Measurements from ENCODE around the gene SF3B6.

The SF3B6 gene

GRCh38 chr2:24077879-24078278, 1.8 kb upstream of the SF3B6 start:
- FAIRE-seq = no peak
- DNase-seq (ENCODE audit: insufficient read length, low spot score) = no peak
- TF ChIP-seq SPI1 (IDR thresholded peaks at IDR 0.05; ENCODE audit: low read depth, low read length) (no peak), POU2F2 (IDR thresholded peaks at IDR 0.05; ENCODE audit: low read depth, low read length) (no peak), PAX5 (IDR thresholded peaks at IDR 0.05; ENCODE audit: insufficient read depth, low read length, severe bottlenecking) (no peak), POLR2A (IDR thresholded peaks at IDR 0.05; ENCODE audit: low read depth, low read length) (no peak), TAF1 (IDR thresholded peaks at IDR 0.05; ENCODE audit: low read depth, low read length) (no peak), POLR2AphosphoS5 (IDR thresholded peaks at IDR 0.05; ENCODE audit: low read depth, low read length) (no peak)

- DNase-seq (ENCODE audit: insufficient read length, low spot score) (no peak), FAIRE-seq (no peak)
- TF ChIP-seq PAX5 (IDR thresholded peaks at IDR 0.05; ENCODE audit: insufficient read depth, low read length, severe bottlenecking) (no peak), TAF1 (IDR thresholded peaks at IDR 0.05; ENCODE audit: low read depth, low read length) (no peak), POLR2A (IDR thresholded peaks at IDR 0.05; ENCODE audit: low read depth, low read length) (no peak), POLR2AphosphoS5 (IDR thresholded peaks at IDR 0.05; ENCODE audit: low read depth, low read length) (no peak), POU2F2 (IDR thresholded peaks at IDR 0.05; ENCODE audit: low read depth, low read length) (no peak), SPI1 (IDR thresholded peaks at IDR 0.05; ENCODE audit: low read depth, low read length) (no peak)
These were observed 1.4 kb upstream of the SF3B6 start for GRCh38 chr2:24077535-24077877.

DNA sequence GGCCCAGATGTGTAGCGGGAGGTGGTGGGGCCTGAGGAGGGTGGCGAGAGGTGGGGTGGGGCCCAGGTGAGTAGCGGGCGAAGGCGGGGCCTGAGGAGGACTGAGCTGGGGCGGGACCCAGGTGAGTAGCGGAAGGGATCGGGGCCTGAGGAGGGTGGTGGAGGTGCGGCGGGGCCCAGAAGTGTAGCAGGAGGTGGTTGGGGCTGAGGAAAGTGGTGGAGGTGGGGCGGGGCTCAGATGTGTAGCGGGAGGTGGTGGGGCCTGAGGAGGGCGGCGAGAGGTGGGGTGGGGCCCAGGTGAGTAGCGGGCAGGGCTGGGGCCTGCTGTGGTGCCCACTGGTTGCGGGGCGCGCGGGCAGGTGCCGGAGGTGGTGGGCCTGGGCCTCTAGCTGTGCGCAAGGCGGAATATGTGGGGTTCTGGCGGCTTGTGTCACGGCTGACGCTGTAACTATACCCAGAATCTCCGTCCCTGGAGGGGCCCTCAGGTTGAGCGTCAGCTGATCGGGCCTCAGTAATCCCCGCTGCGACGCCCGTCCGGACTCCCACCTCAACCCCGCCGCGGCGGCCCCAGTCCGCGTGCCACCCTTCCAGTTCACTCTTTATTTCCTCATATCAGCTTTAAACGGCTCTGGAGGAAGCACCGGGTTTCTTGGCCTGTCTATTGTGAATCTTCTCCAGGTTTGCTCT, 866 bp upstream of the SF3B6 start:
- DNase-seq (ENCODE audit: insufficient read length, low spot score) (no peak), FAIRE-seq (no peak)
- no peak for TF ChIP-seq PAX5 (IDR thresholded peaks at IDR 0.05; ENCODE audit: insufficient read depth, low read length, severe bottlenecking)

DNA sequence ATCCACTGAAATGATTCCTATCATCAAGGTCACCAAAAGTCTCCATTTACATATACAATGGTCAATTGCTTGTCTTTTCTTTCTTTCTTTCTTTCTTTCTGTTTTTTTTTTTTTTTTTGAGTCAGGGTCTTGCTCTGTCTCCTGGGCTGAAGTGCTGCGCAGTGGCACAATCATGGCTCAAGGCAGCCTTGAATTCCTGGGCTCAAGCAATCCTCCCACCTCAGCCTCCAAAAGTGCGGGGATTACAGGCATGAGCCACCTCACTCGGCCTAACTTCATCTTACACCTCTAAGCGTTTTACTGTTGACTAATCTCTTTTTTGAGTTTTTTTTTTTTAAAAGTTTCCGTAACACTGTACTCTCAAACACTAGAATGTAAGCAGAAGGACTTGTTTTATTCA, 867 bp downstream of the SF3B6 start:
- no peak for TF ChIP-seq TAF1 (IDR thresholded peaks at IDR 0.05; ENCODE audit: low read depth, low read length)
- TF ChIP-seq PAX5 (IDR thresholded peaks at IDR 0.05; ENCODE audit: insufficient read depth, low read length, severe bottlenecking) = no peak
- TF ChIP-seq SPI1 (IDR thresholded peaks at IDR 0.05; ENCODE audit: low read depth, low read length) = no peak
- no peak for TF ChIP-seq POLR2AphosphoS5 (IDR thresholded peaks at IDR 0.05; ENCODE audit: low read depth, low read length)
- TF ChIP-seq POU2F2 (IDR thresholded peaks at IDR 0.05; ENCODE audit: low read depth, low read length) = no peak
- no peak for DNase-seq (ENCODE audit: insufficient read length, low spot score)
- no peak for FAIRE-seq

GRCh38 chr2:24073816-24074215, 2.3 kb downstream of the SF3B6 start:
- no peak for DNase-seq (ENCODE audit: insufficient read length, low spot score)
- TF ChIP-seq PAX5 (IDR thresholded peaks at IDR 0.05; ENCODE audit: insufficient read depth, low read length, severe bottlenecking) (no peak), POLR2AphosphoS5 (IDR thresholded peaks at IDR 0.05; ENCODE audit: low read depth, low read length) (no peak), TAF1 (IDR thresholded peaks at IDR 0.05; ENCODE audit: low read depth, low read length) (no peak)
- FAIRE-seq = no peak

DNA sequence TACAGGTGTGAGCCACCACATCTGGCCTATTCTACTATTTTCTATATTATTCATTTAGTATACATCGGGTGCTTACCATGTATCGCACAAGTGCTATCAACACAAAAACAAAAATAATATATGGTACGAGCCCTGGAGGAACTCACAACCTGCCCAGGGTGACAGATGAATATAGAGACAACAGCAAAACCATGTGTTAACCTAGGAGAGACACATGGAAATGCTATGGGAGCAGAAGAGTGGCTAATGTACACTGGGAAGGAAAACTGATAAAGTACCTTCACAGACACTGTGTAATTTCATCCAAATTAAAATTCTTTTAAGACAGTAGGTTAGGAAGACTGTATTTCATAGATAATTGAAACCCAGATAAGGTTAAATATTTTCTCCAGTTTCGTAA, 3.9 kb downstream of the SF3B6 start:
- FAIRE-seq = no peak
- no peak for DNase-seq (ENCODE audit: insufficient read length, low spot score)
- no peak for TF ChIP-seq POLR2AphosphoS5 (IDR thresholded peaks at IDR 0.05; ENCODE audit: low read depth, low read length)
- no peak for TF ChIP-seq POLR2A (IDR thresholded peaks at IDR 0.05; ENCODE audit: low read depth, low read length)
- TF ChIP-seq POU2F2 (IDR thresholded peaks at IDR 0.05; ENCODE audit: low read depth, low read length) = no peak
- TF ChIP-seq TAF1 (IDR thresholded peaks at IDR 0.05; ENCODE audit: low read depth, low read length) = no peak
- TF ChIP-seq SPI1 (IDR thresholded peaks at IDR 0.05; ENCODE audit: low read depth, low read length) = no peak
- TF ChIP-seq PAX5 (IDR thresholded peaks at IDR 0.05; ENCODE audit: insufficient read depth, low read length, severe bottlenecking) = no peak

DNA sequence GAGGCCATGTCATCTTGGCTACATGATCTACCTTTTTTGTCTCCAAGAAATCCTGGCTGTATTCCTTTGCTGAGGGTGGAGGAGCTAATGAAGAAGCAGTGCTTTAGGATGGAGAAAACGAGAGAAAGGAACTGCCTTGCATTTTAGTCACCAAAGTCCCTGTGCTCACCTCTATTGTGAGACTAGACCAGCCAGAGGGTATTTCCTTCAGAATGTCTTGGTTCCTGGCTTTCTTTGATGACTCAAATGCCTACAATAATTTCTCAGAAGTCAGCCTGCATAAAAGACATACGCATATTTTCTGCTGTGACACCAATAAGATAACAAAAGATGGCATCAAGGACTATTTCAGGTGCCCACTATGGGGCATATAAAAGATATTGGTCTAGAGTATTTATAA, 10.8 kb downstream of the SF3B6 start:
- TF ChIP-seq PAX5 (IDR thresholded peaks at IDR 0.05; ENCODE audit: insufficient read depth, low read length, severe bottlenecking) (no peak), SPI1 (IDR thresholded peaks at IDR 0.05; ENCODE audit: low read depth, low read length) (no peak), TAF1 (IDR thresholded peaks at IDR 0.05; ENCODE audit: low read depth, low read length) (no peak), POU2F2 (IDR thresholded peaks at IDR 0.05; ENCODE audit: low read depth, low read length) (no peak), POLR2A (IDR thresholded peaks at IDR 0.05; ENCODE audit: low read depth, low read length) (no peak), POLR2AphosphoS5 (IDR thresholded peaks at IDR 0.05; ENCODE audit: low read depth, low read length) (no peak)
- DNase-seq (ENCODE audit: insufficient read length, low spot score) (no peak), FAIRE-seq (no peak)

- TF ChIP-seq PAX5 (IDR thresholded peaks at IDR 0.05; ENCODE audit: insufficient read depth, low read length, severe bottlenecking) = no peak
- TF ChIP-seq POU2F2 (IDR thresholded peaks at IDR 0.05; ENCODE audit: low read depth, low read length) = no peak
- peak; percentile 55; the same call in 1 of the 2 replicates for TF ChIP-seq SPI1 (IDR thresholded peaks at IDR 0.05; ENCODE audit: low read depth, low read length)
- TF ChIP-seq POLR2AphosphoS5 (IDR thresholded peaks at IDR 0.05; ENCODE audit: low read depth, low read length) = no peak
- TF ChIP-seq TAF1 (IDR thresholded peaks at IDR 0.05; ENCODE audit: low read depth, low read length) = no peak
- no peak for TF ChIP-seq POLR2A (IDR thresholded peaks at IDR 0.05; ENCODE audit: low read depth, low read length)
- peak; percentile 51 for FAIRE-seq
These were observed 17.4 kb downstream of the SF3B6 start for GRCh38 chr2:24058564-24059271.

GRCh38 chr2:24055750-24056149, 20.4 kb downstream of the SF3B6 start:
- TF ChIP-seq POLR2A (IDR thresholded peaks at IDR 0.05; ENCODE audit: low read depth, low read length) = no peak
- no peak for TF ChIP-seq POU2F2 (IDR thresholded peaks at IDR 0.05; ENCODE audit: low read depth, low read length)
- TF ChIP-seq SPI1 (IDR thresholded peaks at IDR 0.05; ENCODE audit: low read depth, low read length) = no peak
- no peak for TF ChIP-seq TAF1 (IDR thresholded peaks at IDR 0.05; ENCODE audit: low read depth, low read length)
- no peak for TF ChIP-seq PAX5 (IDR thresholded peaks at IDR 0.05; ENCODE audit: insufficient read depth, low read length, severe bottlenecking)
- FAIRE-seq (no peak), DNase-seq (ENCODE audit: insufficient read length, low spot score) (no peak)

More at GRCh38 chr2:24058564-24059271, 17.4 kb downstream of the SF3B6 start:
- DNase-seq (ENCODE audit: insufficient read length, low spot score) = no peak

All from GM12891 (cell line).